ENCODE results near the gene HS3ST6. TPM values are rescaled to one million over a fixed set of nuclear protein-coding genes. Genes with fewer than 3 reads are reported as not detected.

Gene HS3ST6
- total and polyA plus RNA-seq, 9 of the 15 experiments (the other 6 are each of a cell fraction or from before 2014, with no cell fraction given), result not detected

DNA sequence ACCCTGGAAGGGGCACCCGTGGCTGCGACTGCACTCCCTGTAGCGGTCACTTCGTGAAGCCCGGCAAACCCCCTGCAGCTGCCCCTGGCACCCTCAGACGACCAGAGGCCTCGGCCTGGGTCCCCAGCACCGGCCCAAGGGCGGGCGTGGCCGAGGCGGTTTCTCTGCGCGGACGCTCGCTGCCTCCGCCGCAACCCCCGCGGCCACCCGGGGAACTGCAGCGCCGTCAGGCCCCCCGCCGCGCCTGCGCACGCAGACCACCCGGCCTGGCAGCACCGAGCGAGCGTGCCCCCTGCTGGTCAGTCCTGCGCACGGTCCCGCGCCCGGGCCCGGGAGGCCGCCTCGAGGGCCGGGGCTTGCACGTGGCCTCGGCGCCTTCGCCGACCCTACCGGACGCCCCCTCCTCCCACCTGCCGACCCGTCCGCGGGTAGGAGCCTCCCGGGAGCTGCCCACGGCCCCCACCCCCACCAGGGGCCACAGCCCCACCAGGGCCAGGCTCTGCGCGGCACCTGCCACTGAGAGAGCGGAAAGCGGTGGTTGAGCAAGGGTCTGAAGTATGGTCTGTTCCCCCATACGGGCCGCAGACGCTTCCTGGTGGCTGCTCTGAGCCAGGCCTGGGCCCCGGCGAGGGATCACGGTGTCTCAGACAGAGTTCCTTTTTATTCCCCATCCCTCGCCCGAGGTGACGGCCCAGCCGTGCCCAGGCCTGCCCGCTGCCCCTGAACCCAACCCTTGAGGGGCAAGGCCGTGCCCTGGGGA, 11.5 kb upstream of the HS3ST6 start (continued):
- TF ChIP-seq MCM7 (IDR thresholded peaks at IDR 0.05) (no peak), ZSCAN32 (CRISPR knock-in tag; IDR thresholded peaks at IDR 0.05) (no peak), ZNF589 (CRISPR knock-in tag; IDR thresholded peaks at IDR 0.05; ENCODE audit: low read depth) (no peak), POLR2A (conservative IDR thresholded peaks at IDR 0.05) (no peak; the same call in 1 of the 2 replicates), POLR2G (IDR thresholded peaks at IDR 0.05; ENCODE audit: low read depth, low read length) (peak; percentile 85), NFIC (IDR thresholded peaks at IDR 0.05) (peak; percentile 46), HIVEP1 (CRISPR knock-in tag; IDR thresholded peaks at IDR 0.05) (no peak), COPS2 (conservative IDR thresholded peaks at IDR 0.05) (no peak), ZNF431 (CRISPR knock-in tag; IDR thresholded peaks at IDR 0.05) (peak; percentile 47; the same call in 1 of the 2 replicates), BACH1 (tag; IDR thresholded peaks at IDR 0.05) (no peak), TEAD2 (tag; IDR thresholded peaks at IDR 0.05) (no peak), U2AF2 (optimal IDR thresholded peaks at IDR 0.05; ENCODE audit: low read depth, low read length) (no peak), CHD4 (IDR thresholded peaks at IDR 0.05; ENCODE audit: insufficient read depth, insufficient replicate concordance, low read depth, low read length, poor library complexity, severe bottlenecking) (no peak), DDX20 (tag; IDR thresholded peaks at IDR 0.05; ENCODE audit: low read depth) (no peak), FIP1L1 (IDR thresholded peaks at IDR 0.05; ENCODE audit: low read depth, low read length, poor library complexity, severe bottlenecking) (peak; percentile 89), CBX8 (IDR thresholded peaks at IDR 0.05; ENCODE audit: borderline replicate concordance, extremely low read depth, low read depth, low read length, poor library complexity, severe bottlenecking) (no peak), TCF3 (CRISPR knock-in tag; IDR thresholded peaks at IDR 0.05) (peak; percentile 31)
- TF ChIP-seq, protein P1, sequence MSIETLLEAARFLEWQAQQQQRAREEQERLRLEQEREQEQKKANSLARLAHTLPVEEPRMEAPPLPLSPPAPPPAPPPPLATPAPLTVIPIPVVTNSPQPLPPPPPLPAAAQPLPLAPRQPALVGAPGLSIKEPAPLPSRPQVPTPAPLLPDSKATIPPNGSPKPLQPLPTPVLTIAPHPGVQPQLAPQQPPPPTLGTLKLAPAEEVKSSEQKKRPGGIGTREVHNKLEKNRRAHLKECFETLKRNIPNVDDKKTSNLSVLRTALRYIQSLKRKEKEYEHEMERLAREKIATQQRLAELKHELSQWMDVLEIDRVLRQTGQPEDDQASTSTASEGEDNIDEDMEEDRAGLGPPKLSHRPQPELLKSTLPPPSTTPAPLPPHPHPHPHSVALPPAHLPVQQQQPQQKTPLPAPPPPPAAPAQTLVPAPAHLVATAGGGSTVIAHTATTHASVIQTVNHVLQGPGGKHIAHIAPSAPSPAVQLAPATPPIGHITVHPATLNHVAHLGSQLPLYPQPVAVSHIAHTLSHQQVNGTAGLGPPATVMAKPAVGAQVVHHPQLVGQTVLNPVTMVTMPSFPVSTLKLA (conservative IDR thresholded peaks at IDR 0.05), result peak in 1 of 2 experiments; percentile 71; a peak in 2 of 4 replicates
- TF ChIP-seq, protein P2, sequence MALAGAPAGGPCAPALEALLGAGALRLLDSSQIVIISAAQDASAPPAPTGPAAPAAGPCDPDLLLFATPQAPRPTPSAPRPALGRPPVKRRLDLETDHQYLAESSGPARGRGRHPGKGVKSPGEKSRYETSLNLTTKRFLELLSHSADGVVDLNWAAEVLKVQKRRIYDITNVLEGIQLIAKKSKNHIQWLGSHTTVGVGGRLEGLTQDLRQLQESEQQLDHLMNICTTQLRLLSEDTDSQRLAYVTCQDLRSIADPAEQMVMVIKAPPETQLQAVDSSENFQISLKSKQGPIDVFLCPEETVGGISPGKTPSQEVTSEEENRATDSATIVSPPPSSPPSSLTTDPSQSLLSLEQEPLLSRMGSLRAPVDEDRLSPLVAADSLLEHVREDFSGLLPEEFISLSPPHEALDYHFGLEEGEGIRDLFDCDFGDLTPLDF (CRISPR knock-in tag; IDR thresholded peaks at IDR 0.05), result peak; percentile 87
- TF ChIP-seq, protein P3, sequence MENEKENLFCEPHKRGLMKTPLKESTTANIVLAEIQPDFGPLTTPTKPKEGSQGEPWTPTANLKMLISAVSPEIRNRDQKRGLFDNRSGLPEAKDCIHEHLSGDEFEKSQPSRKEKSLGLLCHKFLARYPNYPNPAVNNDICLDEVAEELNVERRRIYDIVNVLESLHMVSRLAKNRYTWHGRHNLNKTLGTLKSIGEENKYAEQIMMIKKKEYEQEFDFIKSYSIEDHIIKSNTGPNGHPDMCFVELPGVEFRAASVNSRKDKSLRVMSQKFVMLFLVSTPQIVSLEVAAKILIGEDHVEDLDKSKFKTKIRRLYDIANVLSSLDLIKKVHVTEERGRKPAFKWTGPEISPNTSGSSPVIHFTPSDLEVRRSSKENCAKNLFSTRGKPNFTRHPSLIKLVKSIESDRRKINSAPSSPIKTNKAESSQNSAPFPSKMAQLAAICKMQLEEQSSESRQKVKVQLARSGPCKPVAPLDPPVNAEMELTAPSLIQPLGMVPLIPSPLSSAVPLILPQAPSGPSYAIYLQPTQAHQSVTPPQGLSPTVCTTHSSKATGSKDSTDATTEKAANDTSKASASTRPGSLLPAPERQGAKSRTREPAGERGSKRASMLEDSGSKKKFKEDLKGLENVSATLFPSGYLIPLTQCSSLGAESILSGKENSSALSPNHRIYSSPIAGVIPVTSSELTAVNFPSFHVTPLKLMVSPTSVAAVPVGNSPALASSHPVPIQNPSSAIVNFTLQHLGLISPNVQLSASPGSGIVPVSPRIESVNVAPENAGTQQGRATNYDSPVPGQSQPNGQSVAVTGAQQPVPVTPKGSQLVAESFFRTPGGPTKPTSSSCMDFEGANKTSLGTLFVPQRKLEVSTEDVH (IDR thresholded peaks at IDR 0.05; ENCODE audit: low read depth, partially characterized antibody), result no peak
- TF ChIP-seq, protein P4, sequence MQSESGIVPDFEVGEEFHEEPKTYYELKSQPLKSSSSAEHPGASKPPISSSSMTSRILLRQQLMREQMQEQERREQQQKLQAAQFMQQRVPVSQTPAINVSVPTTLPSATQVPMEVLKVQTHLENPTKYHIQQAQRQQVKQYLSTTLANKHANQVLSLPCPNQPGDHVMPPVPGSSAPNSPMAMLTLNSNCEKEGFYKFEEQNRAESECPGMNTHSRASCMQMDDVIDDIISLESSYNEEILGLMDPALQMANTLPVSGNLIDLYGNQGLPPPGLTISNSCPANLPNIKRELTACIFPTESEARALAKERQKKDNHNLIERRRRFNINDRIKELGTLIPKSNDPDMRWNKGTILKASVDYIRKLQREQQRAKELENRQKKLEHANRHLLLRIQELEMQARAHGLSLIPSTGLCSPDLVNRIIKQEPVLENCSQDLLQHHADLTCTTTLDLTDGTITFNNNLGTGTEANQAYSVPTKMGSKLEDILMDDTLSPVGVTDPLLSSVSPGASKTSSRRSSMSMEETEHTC (IDR thresholded peaks at IDR 0.05), result 0 out of 2 replicates have a peak, but pooled peaks have one; percentile 15
